ENCODE results near the gene ARSA.

DNA sequence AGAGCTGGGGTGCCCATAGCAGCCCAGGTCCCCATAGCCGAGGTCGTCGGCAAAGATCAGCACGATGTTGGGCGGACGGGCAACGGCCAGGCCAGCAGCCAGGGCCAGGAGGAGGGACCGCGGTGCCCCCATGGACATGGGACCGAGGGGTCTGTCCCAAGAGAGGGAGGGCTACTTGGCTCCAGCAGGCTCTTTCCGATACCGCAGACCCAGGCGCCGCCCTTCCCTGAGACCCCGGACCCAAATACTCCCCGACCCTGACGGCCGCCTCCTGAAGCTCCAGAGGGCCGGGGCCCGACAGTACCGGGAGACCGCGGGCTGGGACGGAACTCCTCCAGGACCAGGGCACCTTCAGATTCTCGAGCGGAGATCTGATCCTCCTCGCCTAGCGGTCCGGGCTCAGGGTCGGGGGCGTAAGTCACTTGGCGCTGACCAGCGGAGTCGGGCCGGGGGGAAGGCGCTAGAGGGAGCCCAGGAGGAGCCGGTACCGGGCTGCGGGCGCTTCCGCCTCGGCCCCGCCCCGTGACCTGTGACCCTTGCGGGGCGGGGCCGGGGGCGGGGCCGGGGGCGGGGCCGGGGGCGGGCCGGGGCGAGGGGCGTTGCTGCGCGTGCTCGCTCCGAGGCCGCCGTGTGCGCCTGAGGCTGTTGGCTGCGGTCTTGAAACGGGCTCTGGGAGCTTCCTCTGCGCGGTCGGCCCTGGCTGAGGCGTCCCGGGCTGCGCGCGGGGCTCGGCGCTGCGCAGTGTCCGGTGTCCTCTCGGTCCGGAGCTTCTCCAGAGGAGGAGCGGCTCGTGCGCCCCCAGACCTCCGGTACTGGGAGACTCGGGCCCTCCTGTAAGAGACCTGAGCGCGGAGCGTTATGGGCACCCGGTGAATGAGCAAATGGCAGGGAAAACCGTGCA lies at the start of gene ARSA:
- peak in 2 of 3 experiments; percentile 46 to 68 for TF ChIP-seq CTCF (optimal IDR thresholded peaks at IDR 0.05 in 1 of 3, IDR thresholded peaks at IDR 0.05 in 1 of 3, conservative IDR thresholded peaks at IDR 0.05 in 1 of 3; ENCODE audit: extremely low read depth in 1 of 3, insufficient read depth in 2 of 3, low read length in 3 of 3)
- TF ChIP-seq EZH2 (IDR thresholded peaks at IDR 0.05; ENCODE audit: low read length), result no peak

All from keratinocyte (primary cell).